ENCODE results near the gene RILP. TPM values are rescaled to one million over a fixed set of nuclear protein-coding genes. Genes with fewer than 3 reads are reported as not detected.
A peak's percentile ranks its signal among the peaks of the same experiment; 100 is the strongest.

RILP gene
- total RNA-seq, 1 donor from 2014 or later, result 39.5 TPM

- H3K27ac ChIP-seq, result peak overlapping the region; percentile 71
- no peaks in the 10 kb centered on the region for H3K27me3 ChIP-seq
- intact Hi-C loops (cut with DNase I), result no loop called here
- ATAC-seq, result peak; percentile 89
- DNase-seq, result no peak
- no peaks in the 10 kb centered on the region for H3K9me3 ChIP-seq
- H3K4me1 ChIP-seq, result no peaks in the 10 kb centered on the region
- peaks cover 4% of the 10 kb centered on the region for H3K36me3 ChIP-seq
- TF ChIP-seq CTCF (IDR thresholded peaks at IDR 0.05), result no peak
- H3K4me3 ChIP-seq, result no peak overlapping the region
Measured at GRCh38 chr17:1597861-1598342, 51.8 kb downstream of the RILP start.

Other genes with a start within 250 kb of the RILP start
- gene YWHAE, start 249.6 kb downstream of the RILP start, total RNA-seq, result 393 TPM
- 81.3 TPM for gene CRK, start 193.6 kb downstream of the RILP start, total RNA-seq
- 322 TPM for gene MYO1C, start 157.2 kb downstream of the RILP start, total RNA-seq
- gene INPP5K, start 133.3 kb downstream of the RILP start, total RNA-seq, result 69.8 TPM
- 81.9 TPM for gene PITPNA, start 87.1 kb downstream of the RILP start, total RNA-seq
- gene SLC43A2, start 21.0 kb downstream of the RILP start, total RNA-seq, result 39.9 TPM
- gene SCARF1, start 4.1 kb downstream of the RILP start, total RNA-seq, result 48.5 TPM
- 263 TPM for gene PRPF8, start 35.0 kb upstream of the RILP start, total RNA-seq
- 12.7 TPM for gene TLCD2, start 60.5 kb upstream of the RILP start, total RNA-seq
- gene WDR81, start 74.8 kb upstream of the RILP start, total RNA-seq, result 43.9 TPM
- 21.6 TPM for gene SERPINF2, start 93.0 kb upstream of the RILP start, total RNA-seq
- gene SERPINF1, start 112.2 kb upstream of the RILP start, total RNA-seq, result 119 TPM
- gene SMYD4, start 180.0 kb upstream of the RILP start, total RNA-seq, result 17.8 TPM
- gene RPA1, start 180.1 kb upstream of the RILP start, total RNA-seq, result 56.7 TPM